Measurements from ENCODE around the gene PTPN13.

The PTPN13 gene

DNA sequence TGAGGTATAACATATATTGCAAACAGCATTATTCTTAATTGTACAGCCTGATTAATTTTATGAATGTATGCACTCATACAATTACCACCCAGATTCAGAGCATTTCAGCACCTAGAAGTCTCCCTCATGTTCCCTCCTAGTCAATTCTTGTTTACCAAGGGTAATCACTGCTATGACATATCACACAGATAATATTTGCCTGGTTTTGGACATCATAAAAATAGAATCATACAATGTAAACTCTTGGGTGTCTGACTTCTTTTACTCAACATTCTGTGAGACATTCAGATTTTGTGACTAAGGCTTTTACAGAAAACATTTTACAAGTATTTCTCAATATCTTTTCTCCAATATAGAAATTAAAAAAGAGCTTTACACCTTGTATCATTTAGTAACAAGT, 66.9 kb downstream of the PTPN13 start:
- no peak for DNase-seq (ENCODE audit: low spot score)
- TF ChIP-seq, protein P1, sequence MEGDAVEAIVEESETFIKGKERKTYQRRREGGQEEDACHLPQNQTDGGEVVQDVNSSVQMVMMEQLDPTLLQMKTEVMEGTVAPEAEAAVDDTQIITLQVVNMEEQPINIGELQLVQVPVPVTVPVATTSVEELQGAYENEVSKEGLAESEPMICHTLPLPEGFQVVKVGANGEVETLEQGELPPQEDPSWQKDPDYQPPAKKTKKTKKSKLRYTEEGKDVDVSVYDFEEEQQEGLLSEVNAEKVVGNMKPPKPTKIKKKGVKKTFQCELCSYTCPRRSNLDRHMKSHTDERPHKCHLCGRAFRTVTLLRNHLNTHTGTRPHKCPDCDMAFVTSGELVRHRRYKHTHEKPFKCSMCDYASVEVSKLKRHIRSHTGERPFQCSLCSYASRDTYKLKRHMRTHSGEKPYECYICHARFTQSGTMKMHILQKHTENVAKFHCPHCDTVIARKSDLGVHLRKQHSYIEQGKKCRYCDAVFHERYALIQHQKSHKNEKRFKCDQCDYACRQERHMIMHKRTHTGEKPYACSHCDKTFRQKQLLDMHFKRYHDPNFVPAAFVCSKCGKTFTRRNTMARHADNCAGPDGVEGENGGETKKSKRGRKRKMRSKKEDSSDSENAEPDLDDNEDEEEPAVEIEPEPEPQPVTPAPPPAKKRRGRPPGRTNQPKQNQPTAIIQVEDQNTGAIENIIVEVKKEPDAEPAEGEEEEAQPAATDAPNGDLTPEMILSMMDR (IDR thresholded peaks at IDR 0.05; ENCODE audit: borderline replicate concordance, control extremely low read depth, extremely low read depth, insufficient read depth, missing control alignments): no peak
- in situ Hi-C loops (cut with MboI; ENCODE audit: low sequenced_read_pairs, unreplicated experiment): no loop called here

DNA sequence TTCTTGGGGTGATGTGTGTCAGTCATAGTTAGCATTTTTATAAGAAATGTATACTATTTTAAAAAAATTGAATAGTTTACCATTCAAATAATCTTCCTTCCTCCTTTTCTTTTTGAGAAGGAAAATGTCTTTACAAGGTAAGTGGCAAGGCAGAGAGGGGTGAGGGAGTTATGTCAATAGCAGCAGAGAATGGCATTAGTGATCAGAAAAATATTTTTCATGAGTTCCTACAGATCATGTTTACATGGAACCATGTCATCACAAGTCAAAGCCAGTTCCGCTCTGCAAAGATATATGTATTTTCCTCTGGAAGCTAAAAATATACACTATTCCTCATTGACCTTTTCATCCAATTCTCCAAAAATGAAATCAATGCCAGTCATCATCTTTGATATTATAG, 67.3 kb downstream of the PTPN13 start:
- in situ Hi-C loops (cut with MboI; ENCODE audit: low sequenced_read_pairs, unreplicated experiment): no loop called here
- TF ChIP-seq, protein P1 (IDR thresholded peaks at IDR 0.05; ENCODE audit: borderline replicate concordance, control extremely low read depth, extremely low read depth, insufficient read depth, missing control alignments): no peak
- no peak for DNase-seq (ENCODE audit: low spot score)

DNA sequence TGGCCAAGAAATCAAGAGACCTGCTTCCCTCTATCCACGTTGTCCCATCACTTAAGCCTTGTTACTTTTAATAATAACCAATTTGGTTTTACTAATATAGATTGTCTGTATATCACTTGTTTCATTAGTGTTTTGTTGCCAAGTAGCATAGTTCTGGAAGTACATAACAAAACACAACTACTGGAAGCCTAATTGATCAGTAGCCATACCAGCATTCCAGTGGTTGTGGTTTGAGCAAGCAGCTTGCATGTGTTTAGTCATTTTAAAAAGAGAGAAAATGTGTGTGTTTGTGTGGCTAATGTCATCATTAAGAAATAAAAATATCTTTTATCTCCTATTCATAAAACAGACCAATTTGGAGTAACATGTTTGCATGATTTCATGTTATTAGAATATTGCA, 70.8 kb downstream of the PTPN13 start:
- DNase-seq (ENCODE audit: low spot score): no peak
- in situ Hi-C loops (cut with MboI; ENCODE audit: low sequenced_read_pairs, unreplicated experiment): no loop called here
- TF ChIP-seq, protein P1 (IDR thresholded peaks at IDR 0.05; ENCODE audit: borderline replicate concordance, control extremely low read depth, extremely low read depth, insufficient read depth, missing control alignments): no peak

DNA sequence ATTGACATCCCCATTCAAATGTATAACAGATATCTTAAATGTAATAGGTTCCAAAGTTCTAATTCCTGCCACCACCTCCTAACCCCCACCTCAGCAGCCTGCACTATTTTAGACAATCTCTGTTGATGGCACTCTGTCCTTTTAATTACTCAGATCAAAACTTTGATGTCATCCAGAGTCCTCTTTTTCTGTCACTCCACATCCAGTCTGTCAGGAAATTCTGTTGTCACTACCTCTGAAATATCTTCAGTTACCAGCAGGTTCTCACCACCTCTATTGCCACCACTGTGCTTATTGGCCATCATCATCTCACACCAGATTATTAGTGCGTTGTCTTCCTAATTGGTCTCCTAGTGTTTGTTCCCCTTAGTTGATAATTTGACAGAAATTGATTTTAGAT, 76.2 kb downstream of the PTPN13 start:
- DNase-seq (ENCODE audit: low spot score): no peak
- in situ Hi-C loops (cut with MboI; ENCODE audit: low sequenced_read_pairs, unreplicated experiment): no loop called here
- TF ChIP-seq, protein P1 (IDR thresholded peaks at IDR 0.05; ENCODE audit: borderline replicate concordance, control extremely low read depth, extremely low read depth, insufficient read depth, missing control alignments): no peak

DNA sequence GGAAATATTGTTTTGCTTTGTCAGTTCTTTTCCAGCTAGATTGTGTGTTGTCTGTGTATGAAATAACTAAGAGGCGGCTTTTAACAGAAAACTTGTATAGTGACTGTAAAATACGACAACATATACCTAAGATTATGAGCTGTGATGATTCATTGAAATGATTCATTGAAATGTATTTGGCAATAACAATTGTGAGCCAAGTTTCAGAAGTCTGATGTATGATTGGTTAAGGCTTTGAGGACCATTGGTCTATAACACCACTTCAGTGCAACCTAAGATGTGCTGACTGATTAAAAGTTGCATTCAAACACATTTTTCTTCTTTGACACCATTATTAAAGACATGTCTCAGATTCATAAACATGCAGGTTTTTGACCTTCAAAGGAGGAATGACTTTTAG, 76.6 kb downstream of the PTPN13 start:
- in situ Hi-C loops (cut with MboI; ENCODE audit: low sequenced_read_pairs, unreplicated experiment): no loop called here
- TF ChIP-seq, protein P1 (IDR thresholded peaks at IDR 0.05; ENCODE audit: borderline replicate concordance, control extremely low read depth, extremely low read depth, insufficient read depth, missing control alignments): no peak
- DNase-seq (ENCODE audit: low spot score): no peak

DNA sequence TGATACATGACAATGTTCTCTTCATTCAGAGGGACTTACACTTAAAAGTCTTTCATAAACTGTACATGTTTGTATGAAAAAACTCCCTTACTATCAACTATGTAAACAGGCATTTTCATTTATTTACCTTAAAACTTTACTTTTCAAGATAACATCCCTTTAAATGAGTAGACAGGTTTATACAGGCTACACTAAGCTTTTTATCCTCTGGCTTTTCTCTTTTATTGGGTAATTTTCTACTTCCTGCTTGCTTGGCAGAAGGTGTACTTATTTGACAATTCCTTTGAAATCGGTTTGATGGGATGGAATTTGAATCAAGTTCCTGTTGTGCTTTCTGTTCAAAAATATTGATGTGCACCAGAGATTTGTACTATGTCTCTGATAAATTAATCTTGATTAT, 81.4 kb downstream of the PTPN13 start:
- TF ChIP-seq, protein P1 (IDR thresholded peaks at IDR 0.05; ENCODE audit: borderline replicate concordance, control extremely low read depth, extremely low read depth, insufficient read depth, missing control alignments): no peak
- no peak for DNase-seq (ENCODE audit: low spot score)
- in situ Hi-C loops (cut with MboI; ENCODE audit: low sequenced_read_pairs, unreplicated experiment): no loop called here

DNA sequence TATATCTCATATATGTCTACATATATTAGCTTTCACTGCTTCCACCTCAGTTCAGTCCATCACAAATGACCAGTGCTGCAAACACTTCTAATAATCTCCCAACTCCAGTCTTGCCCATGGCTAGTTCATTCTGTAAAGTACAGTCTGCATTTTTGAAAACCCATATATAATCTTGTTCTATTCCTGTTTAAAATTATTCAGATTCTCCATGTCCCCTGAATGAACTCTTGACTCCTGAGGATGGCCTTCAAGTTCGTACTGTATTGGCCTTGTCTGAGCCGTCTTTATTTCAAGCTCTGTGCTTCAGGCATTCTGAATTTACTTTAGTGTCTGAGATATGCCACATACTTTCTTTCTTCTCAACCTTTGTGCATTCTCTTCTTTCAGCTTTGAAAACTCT, 84.7 kb downstream of the PTPN13 start:
- in situ Hi-C loops (cut with MboI; ENCODE audit: low sequenced_read_pairs, unreplicated experiment): no loop called here
- TF ChIP-seq, protein P1 (IDR thresholded peaks at IDR 0.05; ENCODE audit: borderline replicate concordance, control extremely low read depth, extremely low read depth, insufficient read depth, missing control alignments): no peak
- no peak for DNase-seq (ENCODE audit: low spot score)

All from GM13976 (cell line).